GM10847 (cell line): ENCODE data around the gene NCKAP5.

ENCODE experiments used
- POLR2A ChIP-seq: IDR thresholded peaks from 2 replicates; pipeline ENCODE4 v1.6.1; 2011; ENCODE audit not compliant: insufficient read length; ENCODE audit errors: extremely low read depth

Gene NCKAP5

GRCh38 chr2:133497951-133498565 is 70.2 kb downstream of the NCKAP5 start:
- TF ChIP-seq POLR2A, result no peak

DNA sequence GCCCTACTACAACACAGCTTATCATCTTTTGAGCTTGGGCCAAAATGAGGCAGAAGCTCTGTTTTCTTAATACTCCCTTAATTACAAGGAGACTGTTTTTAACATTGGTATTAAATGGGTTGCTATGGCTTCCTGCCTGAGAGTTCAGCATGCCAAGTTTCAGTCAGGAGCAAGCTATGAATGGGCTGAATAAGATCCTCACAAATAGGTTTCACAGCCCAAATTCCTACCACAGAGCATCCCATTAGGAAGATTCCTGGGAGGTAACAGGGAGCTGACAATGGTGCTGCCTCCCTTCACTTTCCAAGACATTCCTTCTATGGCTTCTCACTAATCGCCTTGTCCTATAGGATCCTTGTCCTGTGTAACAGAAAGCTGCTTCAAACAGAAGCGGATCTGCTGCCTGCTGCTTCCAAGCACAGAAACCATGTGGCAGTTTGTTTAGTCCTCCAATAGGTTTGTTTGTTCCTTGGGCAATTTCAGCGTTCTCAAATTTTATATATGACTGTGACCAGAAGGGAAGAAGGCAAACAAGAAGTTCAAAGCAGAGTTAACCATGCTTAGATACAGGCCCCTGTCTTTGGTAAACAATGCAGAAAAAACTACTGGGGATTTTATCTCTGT is 70.9 kb downstream of the NCKAP5 start:
- no peak for TF ChIP-seq POLR2A

DNA sequence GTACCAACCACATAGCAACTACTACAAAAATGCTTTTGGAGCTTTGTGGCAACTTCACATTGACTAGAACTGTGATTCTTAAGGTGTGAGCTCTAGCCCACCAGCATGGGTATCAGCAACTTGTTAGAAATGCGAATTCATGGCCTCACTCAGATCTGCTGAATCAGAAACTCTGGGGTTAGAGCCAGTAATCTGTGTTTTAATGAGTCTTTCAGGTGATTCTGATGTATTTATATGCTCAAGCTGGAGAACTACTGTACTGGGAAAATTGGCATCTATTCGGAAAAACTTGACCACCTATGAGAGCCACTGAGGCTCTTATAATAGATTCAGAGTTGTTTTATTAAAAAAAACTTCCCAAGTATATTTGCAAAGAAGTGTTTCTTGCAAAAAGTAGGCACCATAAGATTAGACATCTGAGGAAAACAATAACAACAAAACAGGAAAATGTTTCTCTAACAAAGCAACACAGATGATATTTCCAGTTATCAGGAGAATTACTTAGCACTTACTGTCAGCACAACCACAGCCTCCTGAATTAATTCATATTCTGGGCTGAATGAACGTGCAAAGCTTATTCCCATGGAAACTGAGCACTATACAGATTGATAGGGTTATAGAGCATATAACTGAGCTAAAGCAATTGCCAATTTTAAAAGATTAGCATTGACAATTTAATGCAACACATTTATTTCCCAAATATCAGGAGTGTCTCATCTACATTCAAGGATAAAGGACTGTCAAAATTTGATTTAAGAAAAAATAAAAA is 71.6 kb downstream of the NCKAP5 start:
- no peak for TF ChIP-seq POLR2A

- no peak for TF ChIP-seq POLR2A
These were observed 73.0 kb downstream of the NCKAP5 start for GRCh38 chr2:133495226-133495625.

DNA sequence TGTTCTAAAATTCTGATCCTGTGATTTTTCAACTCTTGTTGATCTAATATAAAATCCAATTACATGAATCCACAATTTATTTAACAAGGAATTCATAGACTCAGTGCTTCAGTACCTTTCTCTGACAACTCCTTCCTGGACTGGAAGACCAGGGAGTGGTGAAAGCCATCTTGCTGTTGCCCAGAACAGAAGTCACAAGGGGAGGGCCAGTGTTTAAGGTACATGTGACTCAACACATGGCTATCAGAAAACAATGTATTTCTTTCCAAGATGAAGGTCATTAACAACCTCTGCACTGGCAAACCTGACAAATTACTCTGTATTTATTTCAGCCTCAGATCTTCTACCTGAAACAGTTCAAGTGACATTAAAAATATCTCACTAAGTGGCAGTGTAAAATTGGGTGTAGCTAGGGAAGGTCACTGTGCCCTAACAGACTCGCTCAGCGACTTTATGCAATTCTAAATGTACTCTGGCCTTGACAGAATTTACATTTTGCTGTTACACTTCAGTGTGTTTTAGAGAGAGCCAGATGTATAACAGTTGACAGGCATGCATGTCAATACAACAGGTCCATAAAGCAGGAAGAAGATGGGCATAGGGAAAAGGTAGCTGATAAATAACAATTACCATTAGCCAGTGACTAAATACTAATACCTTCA is 75.4 kb downstream of the NCKAP5 start:
- no peak for TF ChIP-seq POLR2A

GRCh38 chr2:133490411-133490980 is 77.8 kb downstream of the NCKAP5 start:
- TF ChIP-seq POLR2A, result no peak

DNA sequence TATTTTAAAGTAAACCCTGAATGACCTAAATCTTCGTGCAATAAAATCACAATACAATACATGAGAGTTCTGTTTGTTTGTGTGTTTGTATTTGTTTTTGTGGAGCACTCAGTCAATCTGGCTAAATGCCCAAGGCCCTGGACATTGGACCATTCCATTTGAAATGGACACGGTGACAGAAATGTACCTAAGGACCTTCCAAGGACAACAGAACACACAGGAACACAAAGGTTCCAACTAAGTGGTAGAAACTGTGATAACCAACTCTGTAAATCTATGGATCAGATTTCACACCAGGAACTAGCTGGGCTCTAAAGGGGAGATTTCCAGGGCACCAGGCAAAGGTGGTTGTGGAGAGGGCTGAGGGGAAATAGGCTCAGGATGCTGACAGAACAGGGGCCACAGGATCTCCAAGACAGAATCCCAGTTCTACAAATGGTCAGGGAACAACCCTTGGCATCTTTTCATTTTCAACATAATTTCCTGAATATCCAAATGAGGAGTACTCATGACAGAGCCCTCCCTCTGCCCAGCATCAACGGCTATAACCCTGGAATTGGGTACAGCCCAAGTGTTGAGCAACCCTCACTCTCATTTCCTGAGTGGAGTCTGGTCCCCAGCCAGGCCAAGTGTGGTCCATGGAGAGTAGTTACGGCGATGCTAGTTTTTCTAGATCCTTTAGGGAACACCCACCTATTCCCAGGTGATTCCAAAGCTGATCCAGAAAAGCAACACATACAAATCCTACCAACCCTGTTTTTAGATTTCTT is 78.4 kb downstream of the NCKAP5 start:
- no peak for TF ChIP-seq POLR2A

DNA sequence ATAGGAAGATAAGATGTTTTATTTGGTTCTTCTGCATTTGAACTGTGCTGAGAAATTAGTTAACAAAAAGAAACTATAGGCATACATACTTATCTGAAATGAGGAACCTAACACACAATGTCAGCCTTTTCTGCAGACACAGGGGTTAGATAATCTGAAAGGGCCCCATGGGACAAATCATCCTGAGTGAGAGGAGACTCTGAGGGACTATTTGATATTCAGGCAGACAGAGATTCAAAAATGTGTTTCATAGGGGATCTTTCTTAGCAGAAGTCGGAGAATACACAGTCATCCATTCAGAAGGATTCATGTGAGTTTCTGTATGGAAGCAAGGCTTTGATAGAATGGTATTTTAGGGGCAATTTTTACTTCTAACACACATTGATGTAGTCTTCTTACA is 79.1 kb downstream of the NCKAP5 start:
- TF ChIP-seq POLR2A, result no peak

- no peak for TF ChIP-seq POLR2A
These were observed 81.5 kb downstream of the NCKAP5 start for GRCh38 chr2:133486771-133487191.

DNA sequence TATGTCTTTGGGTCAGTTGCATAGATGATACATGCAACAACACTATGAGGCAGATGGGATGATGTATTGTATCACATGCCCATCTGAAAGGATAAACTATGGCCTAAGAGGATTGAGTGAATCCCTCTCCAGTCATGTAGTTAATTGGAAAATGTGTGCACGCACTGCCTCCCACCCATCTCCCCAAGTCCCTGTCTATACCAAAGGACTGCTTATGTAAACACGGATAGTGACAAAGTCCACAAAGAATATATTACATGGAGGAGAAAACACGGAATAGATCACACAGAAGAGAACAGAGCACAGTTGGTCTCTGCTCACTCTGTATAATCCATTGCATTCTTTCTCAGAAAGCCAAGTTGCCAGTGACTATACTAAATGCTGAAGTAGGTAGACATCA is 82.4 kb downstream of the NCKAP5 start:
- TF ChIP-seq POLR2A, result no peak

DNA sequence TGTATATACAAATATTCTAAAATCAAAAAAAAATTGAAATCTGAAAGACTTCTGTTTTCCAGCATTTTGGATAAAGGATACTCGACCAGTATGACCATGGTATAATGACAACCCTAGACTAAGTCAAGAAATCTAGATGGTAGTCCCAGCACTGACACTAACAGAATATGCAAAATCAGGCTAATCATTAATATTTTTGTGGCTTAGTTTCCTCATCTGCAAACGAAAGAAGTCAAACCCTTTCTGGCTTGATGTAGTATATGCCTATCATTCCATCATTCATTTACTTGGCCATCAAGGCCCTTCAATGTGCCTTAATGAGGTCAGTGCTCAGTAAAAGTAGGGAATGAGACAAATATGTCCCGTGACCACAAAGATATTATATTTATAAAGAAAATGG is 83.5 kb downstream of the NCKAP5 start:
- no peak for TF ChIP-seq POLR2A

DNA sequence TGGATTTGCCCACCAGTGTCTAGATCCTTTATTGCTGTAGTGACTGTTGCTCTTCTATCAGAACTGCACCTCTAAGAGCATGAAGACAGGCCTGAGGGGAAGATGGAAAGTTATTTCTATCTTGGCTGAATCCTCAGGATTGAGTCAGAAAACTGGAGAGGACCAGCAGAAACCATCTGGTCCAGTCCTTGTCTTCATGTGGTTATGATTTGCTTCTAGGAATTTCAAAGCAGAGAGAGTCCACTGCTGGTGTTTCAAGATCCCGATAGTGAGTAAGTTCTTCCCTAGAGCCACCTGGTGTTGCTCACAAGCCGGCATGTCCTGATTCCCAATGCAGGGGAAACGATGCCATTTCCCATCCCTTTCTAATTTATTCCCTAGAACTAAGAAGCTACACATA is 84.2 kb downstream of the NCKAP5 start:
- no peak for TF ChIP-seq POLR2A

DNA sequence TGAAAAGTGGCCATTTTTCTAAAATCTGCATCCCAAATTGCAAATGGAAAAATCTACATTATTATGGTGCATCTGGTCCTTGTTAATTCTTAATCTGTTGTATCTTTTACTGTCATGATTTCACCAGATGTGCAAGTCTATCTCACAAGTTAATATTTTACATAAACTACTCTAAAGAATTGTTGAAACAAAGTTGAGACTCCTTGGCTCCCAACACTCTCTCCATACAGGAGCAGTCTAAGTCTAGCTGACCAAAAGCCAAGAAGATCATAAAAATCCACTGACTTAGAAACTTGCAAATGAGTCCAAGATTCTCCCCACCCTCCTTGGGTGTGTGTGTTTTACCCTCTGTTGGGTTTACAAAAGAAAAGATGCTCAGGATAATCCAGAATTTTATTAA is 85.1 kb downstream of the NCKAP5 start:
- no peak for TF ChIP-seq POLR2A

DNA sequence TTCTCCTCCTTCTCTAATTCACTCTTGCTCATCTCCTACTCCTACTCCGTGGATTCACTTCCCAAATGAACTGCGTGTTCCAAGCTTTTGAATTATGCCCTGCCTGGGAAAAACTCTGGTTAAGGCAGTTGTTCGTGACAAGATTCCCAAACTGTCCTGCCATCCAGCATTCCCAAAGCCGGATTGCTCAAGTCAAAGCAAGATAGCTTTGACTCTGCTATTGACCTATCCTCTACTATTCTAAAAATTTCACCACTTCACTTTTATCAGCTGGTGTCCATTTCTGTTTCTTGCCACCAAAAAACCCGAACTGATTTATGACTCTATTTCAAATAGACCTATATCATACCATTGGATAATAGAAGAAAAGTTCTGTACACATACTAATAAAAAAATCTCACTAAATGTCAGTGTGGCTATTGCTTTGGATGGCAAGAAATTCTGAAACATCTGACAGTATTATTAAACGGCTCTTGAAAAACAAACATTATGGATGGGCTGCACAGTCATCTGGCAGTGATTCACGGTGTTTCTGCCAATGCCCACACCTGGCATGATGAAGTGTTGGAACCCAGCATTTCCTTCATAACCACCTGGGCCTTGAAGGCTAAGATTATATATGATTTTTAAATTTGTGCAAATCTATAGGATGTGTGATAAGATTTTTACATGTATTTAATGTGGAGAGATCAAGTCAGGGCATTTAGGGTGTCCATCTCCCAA is 87.4 kb downstream of the NCKAP5 start:
- no peak for TF ChIP-seq POLR2A
